ENCODE results near the gene CNP. TPM values are rescaled to one million over a fixed set of nuclear protein-coding genes. Genes with fewer than 3 reads are reported as not detected.
A peak's percentile ranks its signal among the peaks of the same experiment; 100 is the strongest.

Gene CNP
- total RNA-seq, 1 experiment from 2014 or later: 51.2 TPM

DNA sequence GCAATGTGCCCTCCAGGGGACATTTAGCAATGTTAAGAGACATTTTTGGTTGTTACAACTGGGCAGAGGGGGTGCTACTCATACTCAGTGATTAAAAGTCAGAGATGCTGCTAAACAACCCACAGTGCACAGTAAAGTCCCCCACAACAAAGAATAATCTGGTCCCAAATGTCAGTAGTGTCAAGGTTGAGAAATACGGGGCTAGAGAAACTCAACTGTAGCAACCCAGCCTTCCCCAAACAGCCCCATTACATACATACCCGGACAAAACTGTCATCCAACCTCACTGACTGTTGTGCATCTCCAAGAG, 30.2 kb downstream of the CNP start:
- CTCF ChIA-PET: no interaction called here

More for the DNA sequence above, 30.2 kb downstream of the CNP start:
- DNase-seq (ENCODE audit: low read depth, low spot score): no peak
- H2AFZ ChIP-seq (ENCODE audit: low read depth, low read length, poor library complexity, severe bottlenecking): no peak overlapping the region
- intact Hi-C loops (cut with micrococcal nuclease): no loop called here
- peak overlapping the region; percentile 34 for H3K9ac ChIP-seq (ENCODE audit: low read length)
- H3K27me3 ChIP-seq (ENCODE audit: insufficient read depth, low read length): no peaks in the 10 kb centered on the region
- TF ChIP-seq EGR1 (IDR thresholded peaks at IDR 0.05; ENCODE audit: low read depth) (no peak), EZH2phosphoT487 (IDR thresholded peaks at IDR 0.05; ENCODE audit: borderline replicate concordance) (no peak), RAD21 (IDR thresholded peaks at IDR 0.05; ENCODE audit: low read depth) (no peak), SIN3A (IDR thresholded peaks at IDR 0.05; ENCODE audit: low read depth) (no peak), CBX3 (IDR thresholded peaks at IDR 0.05; ENCODE audit: low read depth) (no peak), CEBPB (IDR thresholded peaks at IDR 0.05; ENCODE audit: low read depth) (no peak), POLR2A (IDR thresholded peaks at IDR 0.05; ENCODE audit: borderline replicate concordance, extremely low read depth, insufficient read depth, insufficient read length) (no peak), ELF1 (IDR thresholded peaks at IDR 0.05; ENCODE audit: borderline replicate concordance, low read depth) (no peak), FOSL1 (IDR thresholded peaks at IDR 0.05; ENCODE audit: low read depth) (no peak), SP1 (IDR thresholded peaks at IDR 0.05; ENCODE audit: low read depth) (no peak)
- TF ChIP-seq, protein P1, sequence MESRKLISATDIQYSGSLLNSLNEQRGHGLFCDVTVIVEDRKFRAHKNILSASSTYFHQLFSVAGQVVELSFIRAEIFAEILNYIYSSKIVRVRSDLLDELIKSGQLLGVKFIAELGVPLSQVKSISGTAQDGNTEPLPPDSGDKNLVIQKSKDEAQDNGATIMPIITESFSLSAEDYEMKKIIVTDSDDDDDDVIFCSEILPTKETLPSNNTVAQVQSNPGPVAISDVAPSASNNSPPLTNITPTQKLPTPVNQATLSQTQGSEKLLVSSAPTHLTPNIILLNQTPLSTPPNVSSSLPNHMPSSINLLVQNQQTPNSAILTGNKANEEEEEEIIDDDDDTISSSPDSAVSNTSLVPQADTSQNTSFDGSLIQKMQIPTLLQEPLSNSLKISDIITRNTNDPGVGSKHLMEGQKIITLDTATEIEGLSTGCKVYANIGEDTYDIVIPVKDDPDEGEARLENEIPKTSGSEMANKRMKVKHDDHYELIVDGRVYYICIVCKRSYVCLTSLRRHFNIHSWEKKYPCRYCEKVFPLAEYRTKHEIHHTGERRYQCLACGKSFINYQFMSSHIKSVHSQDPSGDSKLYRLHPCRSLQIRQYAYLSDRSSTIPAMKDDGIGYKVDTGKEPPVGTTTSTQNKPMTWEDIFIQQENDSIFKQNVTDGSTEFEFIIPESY (IDR thresholded peaks at IDR 0.05; ENCODE audit: extremely low read depth, insufficient replicate concordance, low read length): no peak
- TF ChIP-seq, protein P2, sequence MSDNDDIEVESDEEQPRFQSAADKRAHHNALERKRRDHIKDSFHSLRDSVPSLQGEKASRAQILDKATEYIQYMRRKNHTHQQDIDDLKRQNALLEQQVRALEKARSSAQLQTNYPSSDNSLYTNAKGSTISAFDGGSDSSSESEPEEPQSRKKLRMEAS (IDR thresholded peaks at IDR 0.05): no peak
- TF ChIP-seq, protein P3, sequence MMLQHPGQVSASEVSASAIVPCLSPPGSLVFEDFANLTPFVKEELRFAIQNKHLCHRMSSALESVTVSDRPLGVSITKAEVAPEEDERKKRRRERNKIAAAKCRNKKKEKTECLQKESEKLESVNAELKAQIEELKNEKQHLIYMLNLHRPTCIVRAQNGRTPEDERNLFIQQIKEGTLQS (IDR thresholded peaks at IDR 0.05): no peak
- peak overlapping the region; percentile 81 for H3K4me2 ChIP-seq (ENCODE audit: low read length)
- peak overlapping the region; percentile 45; the same call in 1 of the 2 replicates for H3K27ac ChIP-seq (ENCODE audit: low read depth, low read length)
- peaks cover 35% of the 10 kb centered on the region for H3K79me2 ChIP-seq (ENCODE audit: insufficient read depth, low read length)
- no peaks in the 10 kb centered on the region for H3K9me2 ChIP-seq (ENCODE audit: insufficient read depth)
- no peaks in the 10 kb centered on the region for H3K9me3 ChIP-seq (ENCODE audit: control insufficient read depth in 1 of 2, insufficient read depth in 1 of 2, low read depth in 1 of 2, low read length in 2 of 2)
- POLR2A ChIA-PET: interaction anchor here (0.9 kb wide), 2 partner anchors 18 to 23 kb away, joined by 3 read pairs; partner anchors contain the start of gene NKIRAS2
- peak; percentile 24; the same call in 1 of the 2 replicates for ATAC-seq
- peaks cover 24% of the 10 kb centered on the region; the same call in 1 of the 2 replicates for H4K20me1 ChIP-seq (ENCODE audit: insufficient read depth)
- peak overlapping the region in 1 of 2 experiments; percentile 36; a peak in 2 of 4 replicates for H3K4me3 ChIP-seq (replicated peaks in 1 of 2; ENCODE audit: low read depth in 1 of 2, low read length in 2 of 2)
- BruUV-seq (replicated peaks): no TSS peak
- peaks cover 43 to 60% of the 10 kb centered on the region in 2 experiments for H3K36me3 ChIP-seq (ENCODE audit: control insufficient read depth in 1 of 2, insufficient read depth in 2 of 2, low read length in 2 of 2)
- RAD21 ChIA-PET (ENCODE audit: low non-redundant PET in 1 of 2, low total read pairs in 2 of 2, uncharacterized antibody in 2 of 2, unreplicated experiment in 2 of 2): no interaction called here
- H3K4me1 ChIP-seq (ENCODE audit: control insufficient read depth in 1 of 2, insufficient read depth in 2 of 2, low read length in 2 of 2): peaks cover 20 to 31% of the 10 kb centered on the region in 2 experiments
